Coronary artery (tissue), 2 donors: ENCODE results near the gene RTRAF.
A peak's percentile ranks its signal among the peaks of the same experiment; 100 is the strongest.

Experiments
- DNase-seq: peaks from one replicate; pipeline ENCODE4 v3.0.0-alpha.2; 2017; ENCODE audit warnings: low spot score
- H3K27ac ChIP-seq, 2 donors: fragments of 200-600 bp; sonication (generic); one replicate each; pipeline ENCODE4 v1.5.1; 2016 to 2019
- H3K4me3 ChIP-seq: fragments of 200-600 bp; sonication (generic); 2 replicates; pipeline ENCODE4 v1.5.1; 2016; ENCODE audit warnings: mild to moderate bottlenecking, moderate library complexity
- CTCF ChIP-seq: fragments of 200-600 bp; sonication (generic); IDR thresholded peaks from one replicate; pipeline ENCODE4 v1.5.1; 2019; ENCODE audit warnings: antibody characterized with exemption

Gene RTRAF

GRCh38 chr14:51969852-51970540 lies 19.4 kb upstream of the RTRAF start:
- Histone ChIP-seq H3K27ac (no peak overlapping the region), H3K4me3 (no peak overlapping the region)
- TF ChIP-seq CTCF = no peak
- DNase-seq = no peak

- H3K4me3 ChIP-seq = no peak overlapping the region
- H3K27ac ChIP-seq = no peak overlapping the region
- no peak for TF ChIP-seq CTCF
- DNase-seq = no peak
Observed at GRCh38 chr14:51972566-51972965, 16.8 kb upstream of the RTRAF start.

- Histone ChIP-seq H3K27ac (no peak overlapping the region), H3K4me3 (no peak overlapping the region)
- no peak for TF ChIP-seq CTCF
- DNase-seq = no peak
Observed at GRCh38 chr14:51977075-51977474, 12.3 kb upstream of the RTRAF start.

- Histone ChIP-seq H3K27ac (peak overlapping the region; percentile 24 to 59), H3K4me3 (peak overlapping the region; percentile 0)
- no peak for TF ChIP-seq CTCF
- DNase-seq = no peak
Observed at GRCh38 chr14:51978681-51979085, 10.7 kb upstream of the RTRAF start.

- Histone ChIP-seq H3K4me3 (peak overlapping the region; percentile 0), H3K27ac (peak overlapping the region; percentile 24 to 59)
- DNase-seq = peak; percentile 76
- peak; percentile 73 for TF ChIP-seq CTCF
Observed at GRCh38 chr14:51979088-51979709, 10.1 kb upstream of the RTRAF start.

GRCh38 chr14:51981218-51981854 lies 8.0 kb upstream of the RTRAF start:
- no peak overlapping the region for H3K27ac ChIP-seq
- DNase-seq = no peak
- TF ChIP-seq CTCF = no peak

More at GRCh38 chr14:51981218-51981854, 8.0 kb upstream of the RTRAF start:
- H3K4me3 ChIP-seq = no peak overlapping the region
